IMR-90 (cell line): ENCODE results near the gene GSTO1. TPM values are rescaled to one million over a fixed set of nuclear protein-coding genes. Genes with fewer than 3 reads are reported as not detected.

Experiments used
- ATAC-seq: fragments of 200-7000 bp; cut with Tn5 transposase; 2 replicates; pipeline ENCODE4 v1.9.1; 2020; ENCODE audit warnings: low read depth, mild to moderate bottlenecking, moderate library complexity
- BruUV-seq: library from RNA; stranded (reverse); fragments of 400-500 nt; replicated peaks from 2 replicates; lab custom pipeline; 2021; lab: Mats Ljungman, UMichigan
- CTCF ChIA-PET: fragments of 300-600 bp; formaldehyde crosslinking; extraction: SDS; loops from one replicate; lab custom pipeline; 2021; ENCODE audit warnings: antibody characterized with exemption; lab: Yijun Ruan, JAX
- POLR2A ChIA-PET: fragments of 300-600 bp; sonication (Branson Sonifier 250); formaldehyde crosslinking; loops from one replicate; lab custom pipeline; 2022; ENCODE audit warnings: antibody characterized with exemption; ENCODE audit not compliant: unreplicated experiment; lab: Charles Lee
- DNase-seq: peaks from one replicate; pipeline ENCODE4 v3.0.0; 2013
- H2AFZ ChIP-seq: replicated peaks from 2 replicates; pipeline ENCODE3; 2013; ENCODE audit warnings: low read length, mild to moderate bottlenecking; ENCODE audit not compliant: poor library complexity
- H2AK5ac ChIP-seq: 2 replicates; pipeline ENCODE4 v1.6.1; 2013; ENCODE audit warnings: low read depth, low read length, inconsistent platforms
- H2AK9ac ChIP-seq: replicated peaks from 2 replicates; pipeline ENCODE3; 2013; ENCODE audit warnings: mild to moderate bottlenecking, low read depth, low read length, moderate library complexity; ENCODE audit not compliant: poor library complexity
- H2BK120ac ChIP-seq: 2 replicates; pipeline ENCODE4 v1.6.1; 2013; ENCODE audit warnings: low read depth, low read length, inconsistent platforms
- H2BK15ac ChIP-seq: 3 replicates; pipeline ENCODE4 v1.6.1; 2013; ENCODE audit warnings: low read depth, low read length, inconsistent platforms
- H2BK20ac ChIP-seq: 2 replicates; pipeline ENCODE4 v1.6.1; 2013; ENCODE audit warnings: low read depth, mild to moderate bottlenecking, inconsistent platforms, low read length, moderate library complexity
- H2BK5ac ChIP-seq: 2 replicates; pipeline ENCODE4 v1.6.1; 2013; ENCODE audit warnings: mild to moderate bottlenecking, low read depth, low read length, inconsistent platforms; ENCODE audit not compliant: poor library complexity, severe bottlenecking
- H3K14ac ChIP-seq: replicated peaks from 2 replicates; pipeline ENCODE4 v1.6.1; 2013; ENCODE audit warnings: low read depth, low read length, inconsistent platforms
- H3K18ac ChIP-seq: 2 replicates; pipeline ENCODE4 v1.6.1; 2013; ENCODE audit warnings: low read depth, low read length, control low read depth
- H3K23ac ChIP-seq: 2 replicates; pipeline ENCODE4 v1.6.1; 2013; ENCODE audit warnings: low read depth, low read length, inconsistent platforms
- H3K27ac ChIP-seq: 2 replicates; pipeline ENCODE4 v1.5.1; 2013; ENCODE audit warnings: mild to moderate bottlenecking, control low read depth, low read length; ENCODE audit not compliant: insufficient read depth
- H3K27me3 ChIP-seq: 2 replicates; pipeline ENCODE4 v1.6.1; 2013; ENCODE audit warnings: low read length; ENCODE audit not compliant: control insufficient read depth, insufficient read depth
- H3K36me3 ChIP-seq: 2 replicates; pipeline ENCODE4 v1.6.1; 2013; ENCODE audit warnings: low read length, mixed read lengths; ENCODE audit not compliant: control insufficient read depth, insufficient read depth
- H3K4ac ChIP-seq: 2 replicates; pipeline ENCODE4 v1.6.1; 2013; ENCODE audit warnings: low read depth, low read length, inconsistent platforms
- H3K4me1 ChIP-seq: 2 replicates; pipeline ENCODE4 v1.6.1; 2013; ENCODE audit warnings: low read length, mixed read lengths; ENCODE audit not compliant: control insufficient read depth, insufficient read depth
- H3K4me2 ChIP-seq: 2 replicates; pipeline ENCODE4 v1.6.1; 2013; ENCODE audit warnings: low read depth, mild to moderate bottlenecking, control low read depth, low read length, moderate library complexity
- H3K4me3 ChIP-seq: 2 replicates; pipeline ENCODE4 v1.5.1; 2013; ENCODE audit warnings: low read depth, mild to moderate bottlenecking, control low read depth, low read length, moderate library complexity; ENCODE audit not compliant: insufficient read depth
- H3K56ac ChIP-seq: 2 replicates; pipeline ENCODE4 v1.6.1; 2013; ENCODE audit warnings: low read length, inconsistent platforms; ENCODE audit not compliant: insufficient read depth; ENCODE audit errors: extremely low read depth
- H3K79me1 ChIP-seq, 2 experiments: 2 replicates each; pipeline ENCODE4 v1.6.1; 2013; ENCODE audit warnings: low read length in 2 of 2, inconsistent platforms in 1 of 2, low read depth in 1 of 2
- H3K9ac ChIP-seq: 2 replicates; pipeline ENCODE4 v1.6.1; 2013; ENCODE audit warnings: low read depth, low read length, control low read depth
- H3K9me1 ChIP-seq: 2 replicates; pipeline ENCODE4 v1.6.1; 2013; ENCODE audit warnings: low read length, inconsistent platforms; ENCODE audit not compliant: insufficient read depth
- H3K9me3 ChIP-seq: 2 replicates; pipeline ENCODE4 v1.6.1; 2013; ENCODE audit warnings: low read length; ENCODE audit not compliant: control insufficient read depth, insufficient read depth
- H4K20me1 ChIP-seq: 2 replicates; pipeline ENCODE4 v1.6.1; 2013; ENCODE audit warnings: low read length, inconsistent platforms; ENCODE audit not compliant: insufficient read depth
- H4K5ac ChIP-seq: 2 replicates; pipeline ENCODE4 v1.6.1; 2013; ENCODE audit warnings: mild to moderate bottlenecking, low read depth, low read length, control low read depth
- H4K8ac ChIP-seq, 2 experiments: 2 replicates each; pipeline ENCODE4 v1.6.1; 2013; ENCODE audit warnings: low read depth in 2 of 2, low read length in 2 of 2, control low read depth in 1 of 2, inconsistent platforms in 1 of 2
- H4K91ac ChIP-seq: 2 replicates; pipeline ENCODE4 v1.6.1; 2013; ENCODE audit warnings: low read depth, low read length, inconsistent platforms; ENCODE audit not compliant: insufficient read depth
- CEBPB ChIP-seq: IDR thresholded peaks from 2 replicates; pipeline ENCODE4 v1.6.1; 2012; ENCODE audit warnings: low read depth, low read length, improper control_type of control experiment
- FOS ChIP-seq: fragments of 150-350 bp; IDR thresholded peaks from 2 replicates; pipeline ENCODE4 v1.6.1; 2016; ENCODE audit warnings: low read depth, low read length
- MAFK ChIP-seq: IDR thresholded peaks from 2 replicates; pipeline ENCODE4 v1.6.1; 2012; ENCODE audit warnings: low read depth, low read length, improper control_type of control experiment
- MAZ ChIP-seq: IDR thresholded peaks from 2 replicates; pipeline ENCODE4 v1.6.1; 2012; ENCODE audit warnings: low read depth, mild to moderate bottlenecking, low read length, improper control_type of control experiment, moderate library complexity, borderline replicate concordance
- MXI1 ChIP-seq: IDR thresholded peaks from 2 replicates; pipeline ENCODE4 v1.6.1; 2012; ENCODE audit warnings: low read depth, mild to moderate bottlenecking, low read length, moderate library complexity, borderline replicate concordance
- NFE2L2 ChIP-seq: fragments of 150-350 bp; IDR thresholded peaks from 2 replicates; pipeline ENCODE4 v1.6.1; 2016; ENCODE audit warnings: low read depth, mild to moderate bottlenecking, low read length
- POLR2A ChIP-seq: IDR thresholded peaks from 2 replicates; pipeline ENCODE4 v1.6.1; 2012; ENCODE audit warnings: mild to moderate bottlenecking, low read depth, low read length
- RAD21 ChIP-seq: IDR thresholded peaks from 2 replicates; pipeline ENCODE4 v1.6.1; 2012; ENCODE audit warnings: low read length, improper control_type of control experiment
- RCOR1 ChIP-seq: IDR thresholded peaks from 2 replicates; pipeline ENCODE4 v1.6.1; 2012; ENCODE audit warnings: mild to moderate bottlenecking, low read length, improper control_type of control experiment; ENCODE audit not compliant: insufficient replicate concordance
- SMC3 ChIP-seq: fragments of 150-350 bp; IDR thresholded peaks from 2 replicates; pipeline ENCODE4 v1.6.1; 2016; ENCODE audit warnings: low read depth, mild to moderate bottlenecking, antibody characterized with exemption, low read length, moderate library complexity
- WGBS, 2 experiments: methylation state at CpG; one replicate each; pipeline versions ENCODE4 v1.1.5 to v1.1.7; 2013; ENCODE audit warnings: missing lambda C conversion rate in 2 of 2; ENCODE audit not compliant: insufficient read length in 1 of 2; ENCODE audit errors: extremely low coverage in 2 of 2; 5-methylcytosine and 5-hydroxymethylcytosine counted together
- dilution Hi-C: fragments of 300-500 bp; cut with HindIII; formaldehyde crosslinking; loops from one replicate; pipeline ENCODE4 v1.14.3; 2018; ENCODE audit warnings: low sequenced_read_pairs; ENCODE audit not compliant: unreplicated experiment
- in situ Hi-C: fragments of 300-500 bp; cut with MboI; formaldehyde crosslinking; loops from 3 replicates; pipeline ENCODE4 v1.14.3; 2019; ENCODE audit warnings: low sequenced_read_pairs, inconsistent platforms, mixed read lengths
- intact Hi-C: fragments of 100-400 bp; cut with micrococcal nuclease; formaldehyde crosslinking; loops from 2 replicates; pipeline ENCODE4 v1.10.0; 2022
- polyA plus RNA-seq, 3 experiments: library from polyadenylated mRNA; depleted of rRNA; stranded (reverse); fragments of >200 nt; gene quantifications; 2 replicates each; pipeline ENCODE4 v1.2.3, GENCODE V29; 2012; ENCODE audit warnings: low replicate concordance in 1 of 3
- total RNA-seq: library from RNA; depleted of rRNA; stranded (reverse); fragments of >200 nt; gene quantifications from 2 replicates; pipeline ENCODE4 v1.2.3, GENCODE V29; 2012
- TF ChIP-seq, protein P1 (sequence below): conservative IDR thresholded peaks from 2 replicates; pipeline ENCODE4 v1.5.1; 2012; ENCODE audit warnings: mild to moderate bottlenecking, low read depth, low read length, improper control_type of control experiment
- TF ChIP-seq, protein P2 (sequence below): fragments of 150-350 bp; IDR thresholded peaks from 2 replicates; pipeline ENCODE4 v1.6.1; 2017; ENCODE audit warnings: mild to moderate bottlenecking, antibody characterized with exemption, low read length, low read depth

GSTO1 gene
- total and polyA plus RNA-seq, 2 of the 4 experiments (the other 2 are of a cell fraction): 186 to 258 TPM

- Histone ChIP-seq H2AK9ac (no peak overlapping the region), H2BK15ac (no peak overlapping the region), H3K18ac (no peak overlapping the region), H3K4ac (no peak overlapping the region), H3K9me3 (no peaks in the 10 kb centered on the region), H4K8ac (no peak overlapping the region), H3K27me3 (no peaks in the 10 kb centered on the region), H3K9ac (no peak overlapping the region), H3K79me1 (peaks cover 17 to 45% of the 10 kb centered on the region in 2 experiments), H3K27ac (no peak overlapping the region), H3K4me1 (peaks cover 15% of the 10 kb centered on the region), H3K56ac (no peak overlapping the region), H3K14ac (no peak overlapping the region; the same call in 1 of the 2 replicates), H4K5ac (no peak overlapping the region), H3K4me2 (peak overlapping the region; percentile 77; the same call in 1 of the 2 replicates), H2BK120ac (no peak overlapping the region), H3K9me1 (peaks cover 16% of the 10 kb centered on the region; the same call in 1 of the 2 replicates), H3K36me3 (peaks cover 29% of the 10 kb centered on the region), H3K23ac (no peak overlapping the region), H2BK20ac (no peak overlapping the region), H3K4me3 (no peak overlapping the region), H4K91ac (no peak overlapping the region), H2AK5ac (no peak overlapping the region), H2AFZ (no peak overlapping the region), H4K20me1 (peaks cover 37% of the 10 kb centered on the region; the same call in 1 of the 2 replicates), H2BK5ac (peak overlapping the region; percentile 63)
- BruUV-seq: no TSS peak
- ChIA-PET CTCF (interaction anchor here (1.4 kb wide), 1 partner anchor 35 kb away, joined by 3 read pairs; no protein-coding TSS in a partner anchor), POLR2A (interaction anchor here (0.6 kb wide), 1 partner anchor 377 kb away, joined by 3 read pairs; no protein-coding TSS in a partner anchor)
- WGBS, 2 experiments: no CpG with 5 or more reads among the region's 5 CpGs
- intact Hi-C loops (loop anchor here (2.0 kb wide), 1 partner anchor 544 kb away; no protein-coding TSS in a partner anchor), dilution Hi-C loops (no loop called here), in situ Hi-C loops (no loop called here)
- no peak for ATAC-seq
- TF ChIP-seq MXI1 (no peak), MAFK (no peak), FOS (no peak), RAD21 (no peak), SMC3 (no peak), MAZ (no peak), POLR2A (no peak), CEBPB (no peak), RCOR1 (no peak), NFE2L2 (no peak)
- TF ChIP-seq, protein P1, sequence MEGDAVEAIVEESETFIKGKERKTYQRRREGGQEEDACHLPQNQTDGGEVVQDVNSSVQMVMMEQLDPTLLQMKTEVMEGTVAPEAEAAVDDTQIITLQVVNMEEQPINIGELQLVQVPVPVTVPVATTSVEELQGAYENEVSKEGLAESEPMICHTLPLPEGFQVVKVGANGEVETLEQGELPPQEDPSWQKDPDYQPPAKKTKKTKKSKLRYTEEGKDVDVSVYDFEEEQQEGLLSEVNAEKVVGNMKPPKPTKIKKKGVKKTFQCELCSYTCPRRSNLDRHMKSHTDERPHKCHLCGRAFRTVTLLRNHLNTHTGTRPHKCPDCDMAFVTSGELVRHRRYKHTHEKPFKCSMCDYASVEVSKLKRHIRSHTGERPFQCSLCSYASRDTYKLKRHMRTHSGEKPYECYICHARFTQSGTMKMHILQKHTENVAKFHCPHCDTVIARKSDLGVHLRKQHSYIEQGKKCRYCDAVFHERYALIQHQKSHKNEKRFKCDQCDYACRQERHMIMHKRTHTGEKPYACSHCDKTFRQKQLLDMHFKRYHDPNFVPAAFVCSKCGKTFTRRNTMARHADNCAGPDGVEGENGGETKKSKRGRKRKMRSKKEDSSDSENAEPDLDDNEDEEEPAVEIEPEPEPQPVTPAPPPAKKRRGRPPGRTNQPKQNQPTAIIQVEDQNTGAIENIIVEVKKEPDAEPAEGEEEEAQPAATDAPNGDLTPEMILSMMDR: no peak
- TF ChIP-seq, protein P2, sequence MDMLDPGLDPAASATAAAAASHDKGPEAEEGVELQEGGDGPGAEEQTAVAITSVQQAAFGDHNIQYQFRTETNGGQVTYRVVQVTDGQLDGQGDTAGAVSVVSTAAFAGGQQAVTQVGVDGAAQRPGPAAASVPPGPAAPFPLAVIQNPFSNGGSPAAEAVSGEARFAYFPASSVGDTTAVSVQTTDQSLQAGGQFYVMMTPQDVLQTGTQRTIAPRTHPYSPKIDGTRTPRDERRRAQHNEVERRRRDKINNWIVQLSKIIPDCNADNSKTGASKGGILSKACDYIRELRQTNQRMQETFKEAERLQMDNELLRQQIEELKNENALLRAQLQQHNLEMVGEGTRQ: no peak
- DNase-seq: no peak
Observed at GRCh38 chr10:104257235-104257634, 2.5 kb downstream of the GSTO1 start.
